HEK293 (cell line): Measurements from ENCODE around the gene BLOC1S5.

Source experiments
- GLIS1 ChIP-seq: fragments of 450-650 bp; formaldehyde crosslinking; IDR thresholded peaks from 2 replicates; pipeline ENCODE4 v1.5.1; 2016; ENCODE audit warnings: missing biosample characterization, missing genetic modification characterization
- HOXA7 ChIP-seq: sonication (generic); formaldehyde crosslinking; IDR thresholded peaks from 2 replicates; pipeline ENCODE4 v1.8.1; 2022; ENCODE audit warnings: missing genetic modification reagents, borderline replicate concordance
- KLF16 ChIP-seq: fragments of 450-650 bp; formaldehyde crosslinking; IDR thresholded peaks from 2 replicates; pipeline ENCODE4 v1.5.1; 2017; ENCODE audit warnings: missing biosample characterization, missing genetic modification characterization
- PRDM4 ChIP-seq: fragments of 450-650 bp; formaldehyde crosslinking; IDR thresholded peaks from 2 replicates; pipeline ENCODE4 v1.5.1; 2017; ENCODE audit warnings: missing biosample characterization, missing genetic modification characterization
- REPIN1 ChIP-seq: fragments of 450-650 bp; formaldehyde crosslinking; IDR thresholded peaks from 2 replicates; pipeline ENCODE4 v1.5.1; 2017; ENCODE audit warnings: missing biosample characterization, missing genetic modification characterization, low read depth
- SP2 ChIP-seq: fragments of 450-650 bp; formaldehyde crosslinking; IDR thresholded peaks from 2 replicates; pipeline ENCODE4 v1.5.1; 2016; ENCODE audit warnings: missing biosample characterization, missing genetic modification characterization
- ZBTB8A ChIP-seq: fragments of 450-650 bp; formaldehyde crosslinking; IDR thresholded peaks from 2 replicates; pipeline ENCODE4 v1.5.1; 2016; ENCODE audit warnings: missing biosample characterization, missing genetic modification characterization
- ZFHX2 ChIP-seq: fragments of 450-650 bp; formaldehyde crosslinking; conservative IDR thresholded peaks from 2 replicates; pipeline ENCODE4 v1.5.1; 2016; ENCODE audit warnings: missing biosample characterization, missing genetic modification characterization
- ZNF16 ChIP-seq: fragments of 450-650 bp; formaldehyde crosslinking; IDR thresholded peaks from 2 replicates; pipeline ENCODE4 v1.5.1; 2016; ENCODE audit warnings: low read depth, missing biosample characterization, missing genetic modification characterization
- ZNF184 ChIP-seq: fragments of 450-650 bp; IDR thresholded peaks from 2 replicates; pipeline ENCODE4 v1.5.1; 2018; ENCODE audit warnings: missing biosample characterization, mild to moderate bottlenecking, missing genetic modification characterization
- ZNF24 ChIP-seq: fragments of 450-650 bp; formaldehyde crosslinking; IDR thresholded peaks from 2 replicates; pipeline ENCODE4 v1.5.1; 2016; ENCODE audit warnings: missing biosample characterization, missing genetic modification characterization
- ZNF311 ChIP-seq: fragments of 450-650 bp; formaldehyde crosslinking; IDR thresholded peaks from 2 replicates; pipeline ENCODE4 v1.5.1; 2017; ENCODE audit warnings: missing biosample characterization, missing genetic modification characterization, borderline replicate concordance
- ZNF324 ChIP-seq: fragments of 450-650 bp; formaldehyde crosslinking; IDR thresholded peaks from 2 replicates; pipeline ENCODE4 v1.5.1; 2016; ENCODE audit warnings: missing biosample characterization, missing genetic modification characterization
- ZNF366 ChIP-seq: fragments of 450-650 bp; formaldehyde crosslinking; conservative IDR thresholded peaks from 2 replicates; pipeline ENCODE4 v1.5.1; 2016; ENCODE audit warnings: missing biosample characterization, missing genetic modification characterization
- ZNF473 ChIP-seq: fragments of 450-650 bp; formaldehyde crosslinking; IDR thresholded peaks from 2 replicates; pipeline ENCODE4 v1.5.1; 2017; ENCODE audit warnings: missing biosample characterization, missing genetic modification characterization
- ZNF549 ChIP-seq: fragments of 450-650 bp; IDR thresholded peaks from 2 replicates; pipeline ENCODE4 v1.5.1; 2018; ENCODE audit warnings: missing biosample characterization, missing genetic modification characterization, mild to moderate bottlenecking, inconsistent platforms, moderate library complexity
- ZNF624 ChIP-seq: fragments of 450-650 bp; formaldehyde crosslinking; IDR thresholded peaks from 2 replicates; pipeline ENCODE4 v1.5.1; 2017; ENCODE audit warnings: missing biosample characterization, missing genetic modification characterization
- ZNF629 ChIP-seq: fragments of 450-650 bp; formaldehyde crosslinking; IDR thresholded peaks from 2 replicates; pipeline ENCODE4 v1.5.1; 2017; ENCODE audit warnings: missing biosample characterization, missing genetic modification characterization
- ZNF830 ChIP-seq: fragments of 450-650 bp; IDR thresholded peaks from 2 replicates; pipeline ENCODE4 v1.5.0; 2018; ENCODE audit warnings: missing biosample characterization, missing genetic modification characterization, low read depth, mild to moderate bottlenecking, moderate library complexity
- TF ChIP-seq, protein P1 (sequence below): fragments of 450-650 bp; formaldehyde crosslinking; IDR thresholded peaks from 2 replicates; pipeline ENCODE4 v1.5.1; 2016; ENCODE audit warnings: missing biosample characterization, missing genetic modification characterization
- TF ChIP-seq, protein P2 (sequence below): fragments of 450-650 bp; IDR thresholded peaks from 2 replicates; pipeline ENCODE4 v1.5.1; 2018; ENCODE audit warnings: missing biosample characterization, missing genetic modification characterization
- TF ChIP-seq, protein P3 (sequence below): fragments of 450-650 bp; formaldehyde crosslinking; IDR thresholded peaks from 2 replicates; pipeline ENCODE4 v1.5.1; 2016; ENCODE audit warnings: missing biosample characterization, missing genetic modification characterization
- TF ChIP-seq, protein P4 (sequence below): fragments of 450-650 bp; formaldehyde crosslinking; IDR thresholded peaks from 2 replicates; pipeline ENCODE4 v1.5.1; 2016; ENCODE audit warnings: missing biosample characterization, missing genetic modification characterization, borderline replicate concordance

BLOC1S5 gene

DNA sequence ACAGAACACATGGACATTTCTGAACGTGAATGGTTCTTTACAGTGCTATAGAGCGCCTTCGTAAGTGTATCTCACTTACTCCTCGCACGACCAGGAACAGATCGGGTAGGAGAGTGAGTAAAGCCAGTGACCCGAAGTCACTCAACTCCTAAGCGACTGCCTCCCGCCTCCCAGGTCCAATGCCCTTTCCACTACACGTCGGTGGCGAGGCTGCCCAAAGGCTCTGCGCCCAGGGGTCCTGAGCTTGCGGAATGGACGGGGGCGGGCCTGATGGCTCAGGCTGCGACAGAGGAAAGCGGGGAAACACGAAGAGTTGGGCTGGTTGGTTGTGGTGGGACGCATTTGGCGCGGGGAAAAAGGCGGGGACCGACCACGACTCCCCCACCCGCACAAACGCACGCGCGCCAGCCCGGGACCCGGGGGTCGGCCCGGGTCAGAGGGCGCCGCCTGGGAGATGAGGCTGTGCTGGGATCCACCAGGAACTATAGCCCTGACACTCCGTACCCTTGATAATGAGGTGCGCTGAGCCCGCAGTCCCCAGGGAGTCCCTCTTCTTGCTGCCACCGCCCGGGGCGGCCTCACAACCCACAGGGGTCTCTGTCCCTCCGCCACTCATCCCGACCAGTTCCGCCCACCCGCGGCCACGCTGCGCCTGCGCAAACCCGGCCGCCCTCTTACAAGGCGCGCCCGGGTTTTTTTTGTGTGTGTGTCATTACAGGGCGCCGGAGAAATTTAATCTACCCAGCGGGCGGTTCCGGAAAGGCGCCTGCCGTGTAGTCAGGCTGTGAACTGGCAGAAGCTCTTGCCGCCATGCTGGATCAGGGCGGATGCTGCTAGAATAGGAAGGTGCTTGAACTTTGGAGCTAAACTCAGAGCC is at the start of gene BLOC1S5 (continued):
- TF ChIP-seq, protein P1, sequence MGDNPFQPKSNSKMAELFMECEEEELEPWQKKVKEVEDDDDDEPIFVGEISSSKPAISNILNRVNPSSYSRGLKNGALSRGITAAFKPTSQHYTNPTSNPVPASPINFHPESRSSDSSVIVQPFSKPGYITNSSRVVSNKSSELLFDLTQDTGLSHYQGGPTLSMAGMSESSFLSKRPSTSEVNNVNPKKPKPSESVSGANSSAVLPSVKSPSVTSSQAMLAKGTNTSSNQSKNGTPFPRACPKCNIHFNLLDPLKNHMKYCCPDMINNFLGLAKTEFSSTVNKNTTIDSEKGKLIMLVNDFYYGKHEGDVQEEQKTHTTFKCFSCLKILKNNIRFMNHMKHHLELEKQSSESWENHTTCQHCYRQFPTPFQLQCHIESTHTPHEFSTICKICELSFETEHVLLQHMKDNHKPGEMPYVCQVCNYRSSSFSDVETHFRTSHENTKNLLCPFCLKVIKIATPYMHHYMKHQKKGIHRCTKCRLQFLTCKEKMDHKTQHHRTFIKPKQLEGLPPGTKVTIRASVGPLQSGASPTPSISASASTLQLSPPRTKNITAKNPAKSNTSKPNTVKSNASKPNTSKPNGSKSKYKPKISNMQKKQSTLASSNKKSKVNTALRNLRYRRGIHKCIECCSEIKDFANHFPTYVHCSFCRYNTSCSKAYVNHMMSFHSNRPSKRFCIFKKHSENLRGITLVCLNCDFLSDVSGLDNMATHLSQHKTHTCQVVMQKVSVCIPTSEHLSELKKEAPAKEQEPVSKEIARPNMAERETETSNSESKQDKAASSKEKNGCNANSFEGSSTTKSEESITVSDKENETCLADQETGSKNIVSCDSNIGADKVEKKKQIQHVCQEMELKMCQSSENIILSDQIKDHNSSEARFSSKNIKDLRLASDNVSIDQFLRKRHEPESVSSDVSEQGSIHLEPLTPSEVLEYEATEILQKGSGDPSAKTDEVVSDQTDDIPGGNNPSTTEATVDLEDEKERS (tag by site-specific recombination): no peak; the same call in 1 of the 2 replicates
- TF ChIP-seq ZNF16 (tag by site-specific recombination) (no peak), ZNF324 (tag by site-specific recombination) (peak; percentile 69; the same call in 1 of the 2 replicates), ZFHX2 (tag by site-specific recombination) (peak; percentile 90), PRDM4 (tag by site-specific recombination) (no peak), ZNF311 (no peak), ZBTB8A (peak; percentile 99), GLIS1 (peak; percentile 72), ZNF624 (tag by site-specific recombination) (no peak), SP2 (tag by site-specific recombination) (peak; percentile 78), ZNF549 (tag by site-specific recombination) (no peak), HOXA7 (CRISPR knock-in tag) (no peak), ZNF184 (tag by site-specific recombination) (no peak), ZNF366 (tag by site-specific recombination) (no peak; the same call in 1 of the 2 replicates), REPIN1 (tag by site-specific recombination) (0 out of 2 replicates have a peak, but pooled peaks have one; percentile 65), ZNF629 (tag by site-specific recombination) (peak; percentile 85), ZNF24 (peak; percentile 74; the same call in 1 of the 2 replicates), ZNF830 (tag by site-specific recombination) (no peak), ZNF473 (tag by site-specific recombination) (no peak), KLF16 (peak; percentile 76)
- TF ChIP-seq, protein P2, sequence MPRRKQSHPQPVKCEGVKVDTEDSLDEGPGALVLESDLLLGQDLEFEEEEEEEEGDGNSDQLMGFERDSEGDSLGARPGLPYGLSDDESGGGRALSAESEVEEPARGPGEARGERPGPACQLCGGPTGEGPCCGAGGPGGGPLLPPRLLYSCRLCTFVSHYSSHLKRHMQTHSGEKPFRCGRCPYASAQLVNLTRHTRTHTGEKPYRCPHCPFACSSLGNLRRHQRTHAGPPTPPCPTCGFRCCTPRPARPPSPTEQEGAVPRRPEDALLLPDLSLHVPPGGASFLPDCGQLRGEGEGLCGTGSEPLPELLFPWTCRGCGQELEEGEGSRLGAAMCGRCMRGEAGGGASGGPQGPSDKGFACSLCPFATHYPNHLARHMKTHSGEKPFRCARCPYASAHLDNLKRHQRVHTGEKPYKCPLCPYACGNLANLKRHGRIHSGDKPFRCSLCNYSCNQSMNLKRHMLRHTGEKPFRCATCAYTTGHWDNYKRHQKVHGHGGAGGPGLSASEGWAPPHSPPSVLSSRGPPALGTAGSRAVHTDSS (tag by site-specific recombination): no peak
- TF ChIP-seq, protein P3, sequence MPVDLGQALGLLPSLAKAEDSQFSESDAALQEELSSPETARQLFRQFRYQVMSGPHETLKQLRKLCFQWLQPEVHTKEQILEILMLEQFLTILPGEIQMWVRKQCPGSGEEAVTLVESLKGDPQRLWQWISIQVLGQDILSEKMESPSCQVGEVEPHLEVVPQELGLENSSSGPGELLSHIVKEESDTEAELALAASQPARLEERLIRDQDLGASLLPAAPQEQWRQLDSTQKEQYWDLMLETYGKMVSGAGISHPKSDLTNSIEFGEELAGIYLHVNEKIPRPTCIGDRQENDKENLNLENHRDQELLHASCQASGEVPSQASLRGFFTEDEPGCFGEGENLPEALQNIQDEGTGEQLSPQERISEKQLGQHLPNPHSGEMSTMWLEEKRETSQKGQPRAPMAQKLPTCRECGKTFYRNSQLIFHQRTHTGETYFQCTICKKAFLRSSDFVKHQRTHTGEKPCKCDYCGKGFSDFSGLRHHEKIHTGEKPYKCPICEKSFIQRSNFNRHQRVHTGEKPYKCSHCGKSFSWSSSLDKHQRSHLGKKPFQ: 0 out of 2 replicates have a peak, but pooled peaks have one; percentile 47
- TF ChIP-seq, protein P4, sequence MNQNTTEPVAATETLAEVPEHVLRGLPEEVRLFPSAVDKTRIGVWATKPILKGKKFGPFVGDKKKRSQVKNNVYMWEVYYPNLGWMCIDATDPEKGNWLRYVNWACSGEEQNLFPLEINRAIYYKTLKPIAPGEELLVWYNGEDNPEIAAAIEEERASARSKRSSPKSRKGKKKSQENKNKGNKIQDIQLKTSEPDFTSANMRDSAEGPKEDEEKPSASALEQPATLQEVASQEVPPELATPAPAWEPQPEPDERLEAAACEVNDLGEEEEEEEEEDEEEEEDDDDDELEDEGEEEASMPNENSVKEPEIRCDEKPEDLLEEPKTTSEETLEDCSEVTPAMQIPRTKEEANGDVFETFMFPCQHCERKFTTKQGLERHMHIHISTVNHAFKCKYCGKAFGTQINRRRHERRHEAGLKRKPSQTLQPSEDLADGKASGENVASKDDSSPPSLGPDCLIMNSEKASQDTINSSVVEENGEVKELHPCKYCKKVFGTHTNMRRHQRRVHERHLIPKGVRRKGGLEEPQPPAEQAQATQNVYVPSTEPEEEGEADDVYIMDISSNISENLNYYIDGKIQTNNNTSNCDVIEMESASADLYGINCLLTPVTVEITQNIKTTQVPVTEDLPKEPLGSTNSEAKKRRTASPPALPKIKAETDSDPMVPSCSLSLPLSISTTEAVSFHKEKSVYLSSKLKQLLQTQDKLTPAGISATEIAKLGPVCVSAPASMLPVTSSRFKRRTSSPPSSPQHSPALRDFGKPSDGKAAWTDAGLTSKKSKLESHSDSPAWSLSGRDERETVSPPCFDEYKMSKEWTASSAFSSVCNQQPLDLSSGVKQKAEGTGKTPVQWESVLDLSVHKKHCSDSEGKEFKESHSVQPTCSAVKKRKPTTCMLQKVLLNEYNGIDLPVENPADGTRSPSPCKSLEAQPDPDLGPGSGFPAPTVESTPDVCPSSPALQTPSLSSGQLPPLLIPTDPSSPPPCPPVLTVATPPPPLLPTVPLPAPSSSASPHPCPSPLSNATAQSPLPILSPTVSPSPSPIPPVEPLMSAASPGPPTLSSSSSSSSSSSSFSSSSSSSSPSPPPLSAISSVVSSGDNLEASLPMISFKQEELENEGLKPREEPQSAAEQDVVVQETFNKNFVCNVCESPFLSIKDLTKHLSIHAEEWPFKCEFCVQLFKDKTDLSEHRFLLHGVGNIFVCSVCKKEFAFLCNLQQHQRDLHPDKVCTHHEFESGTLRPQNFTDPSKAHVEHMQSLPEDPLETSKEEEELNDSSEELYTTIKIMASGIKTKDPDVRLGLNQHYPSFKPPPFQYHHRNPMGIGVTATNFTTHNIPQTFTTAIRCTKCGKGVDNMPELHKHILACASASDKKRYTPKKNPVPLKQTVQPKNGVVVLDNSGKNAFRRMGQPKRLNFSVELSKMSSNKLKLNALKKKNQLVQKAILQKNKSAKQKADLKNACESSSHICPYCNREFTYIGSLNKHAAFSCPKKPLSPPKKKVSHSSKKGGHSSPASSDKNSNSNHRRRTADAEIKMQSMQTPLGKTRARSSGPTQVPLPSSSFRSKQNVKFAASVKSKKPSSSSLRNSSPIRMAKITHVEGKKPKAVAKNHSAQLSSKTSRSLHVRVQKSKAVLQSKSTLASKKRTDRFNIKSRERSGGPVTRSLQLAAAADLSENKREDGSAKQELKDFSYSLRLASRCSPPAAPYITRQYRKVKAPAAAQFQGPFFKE (tag by site-specific recombination): no peak
